Ishikawa (cell line): ENCODE data around the gene TM4SF20.

Experiments
- CEBPB ChIP-seq: IDR thresholded peaks from 2 replicates; pipeline ENCODE4 v1.6.1; 2012
- CREB1 ChIP-seq: IDR thresholded peaks from 2 replicates; pipeline ENCODE4 v1.6.1; 2012; ENCODE audit warnings: low read depth
- EGR1 ChIP-seq: IDR thresholded peaks from 2 replicates; pipeline ENCODE4 v1.6.1; 2012
- EP300 ChIP-seq: IDR thresholded peaks from 2 replicates; pipeline ENCODE4 v1.6.1; 2012; ENCODE audit warnings: borderline replicate concordance
- FOXM1 ChIP-seq: IDR thresholded peaks from 2 replicates; pipeline ENCODE4 v1.6.1; 2012; ENCODE audit warnings: low read depth, borderline replicate concordance
- NFIC ChIP-seq: IDR thresholded peaks from 2 replicates; pipeline ENCODE4 v1.6.1; 2012
- RAD21 ChIP-seq: IDR thresholded peaks from 2 replicates; pipeline ENCODE4 v1.6.1; 2012; ENCODE audit warnings: low read depth
- TAF1 ChIP-seq: IDR thresholded peaks from 2 replicates; pipeline ENCODE4 v1.6.1; 2012; ENCODE audit warnings: low read depth, mild to moderate bottlenecking
- TCF12 ChIP-seq: IDR thresholded peaks from 2 replicates; pipeline ENCODE4 v1.6.1; 2012; ENCODE audit warnings: low read depth
- TEAD4 ChIP-seq: IDR thresholded peaks from 2 replicates; pipeline ENCODE4 v1.6.1; 2012
- YY1 ChIP-seq: IDR thresholded peaks from 2 replicates; pipeline ENCODE4 v1.6.1; 2012; ENCODE audit warnings: low read depth
- ZBTB7A ChIP-seq: IDR thresholded peaks from 2 replicates; pipeline ENCODE4 v1.6.1; 2012; ENCODE audit warnings: low read depth
- TF ChIP-seq, protein P1 (sequence below): IDR thresholded peaks from 2 replicates; pipeline ENCODE4 v1.6.1; 2012
- TF ChIP-seq, protein P2 (sequence below): IDR thresholded peaks from 2 replicates; pipeline ENCODE4 v1.6.1; 2012; ENCODE audit warnings: low read depth, mild to moderate bottlenecking
- TF ChIP-seq, protein P3 (sequence below): IDR thresholded peaks from 2 replicates; pipeline ENCODE4 v1.6.1; 2012

The TM4SF20 gene

DNA sequence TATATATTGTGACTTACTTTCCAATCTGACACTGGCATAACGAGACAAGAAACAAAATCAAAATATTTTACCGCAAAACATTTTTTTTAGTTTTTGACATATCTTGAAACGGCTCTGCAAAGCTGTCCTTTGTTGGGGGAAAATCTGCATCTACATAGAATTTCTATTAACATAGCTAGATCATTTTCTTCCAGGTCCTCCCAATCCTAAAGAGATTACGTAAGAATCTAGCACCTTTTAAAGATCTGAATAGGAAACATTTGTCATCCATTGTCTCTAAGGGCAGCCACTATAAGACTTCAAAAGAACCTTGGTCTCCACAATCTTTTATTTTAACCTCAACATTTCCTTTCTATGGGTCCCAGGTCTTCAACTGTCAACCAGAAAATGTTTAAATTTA, 55.3 kb downstream of the TM4SF20 start:
- no peak for TF ChIP-seq TEAD4
- TF ChIP-seq, protein P1, sequence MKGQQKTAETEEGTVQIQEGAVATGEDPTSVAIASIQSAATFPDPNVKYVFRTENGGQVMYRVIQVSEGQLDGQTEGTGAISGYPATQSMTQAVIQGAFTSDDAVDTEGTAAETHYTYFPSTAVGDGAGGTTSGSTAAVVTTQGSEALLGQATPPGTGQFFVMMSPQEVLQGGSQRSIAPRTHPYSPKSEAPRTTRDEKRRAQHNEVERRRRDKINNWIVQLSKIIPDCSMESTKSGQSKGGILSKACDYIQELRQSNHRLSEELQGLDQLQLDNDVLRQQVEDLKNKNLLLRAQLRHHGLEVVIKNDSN = no peak

DNA sequence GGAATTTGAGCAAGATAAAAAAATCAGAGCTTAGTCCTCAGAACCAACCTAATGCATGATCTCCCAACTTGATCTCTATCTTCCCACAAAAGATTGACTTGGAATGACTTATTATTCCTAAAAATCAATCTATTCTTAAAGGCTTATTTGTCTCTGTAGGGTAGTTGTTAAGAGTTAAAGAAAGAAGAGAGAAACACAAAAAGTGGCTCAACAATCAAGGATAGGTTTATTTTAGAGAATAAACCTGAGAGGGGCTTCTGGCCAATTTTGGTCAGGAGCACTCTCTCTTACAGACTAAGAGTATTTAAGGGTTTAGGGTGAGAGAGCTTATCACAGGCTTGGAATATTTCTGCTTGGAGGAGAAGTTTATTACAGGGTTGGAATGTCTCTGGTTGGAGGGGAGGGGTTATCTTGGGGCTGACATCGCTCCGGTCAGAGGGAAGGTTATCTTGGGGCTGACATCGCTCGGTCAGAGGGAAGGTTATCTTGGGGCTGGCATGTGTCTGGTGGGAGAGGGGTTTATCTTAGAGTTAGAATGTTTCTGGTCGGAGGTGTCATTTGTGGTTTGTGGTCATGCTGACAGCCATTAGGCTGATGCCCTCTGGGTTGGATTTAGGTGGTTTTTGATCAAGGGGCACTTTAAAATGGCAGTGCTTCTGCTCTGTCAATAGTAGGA, 56.4 kb downstream of the TM4SF20 start:
- TF ChIP-seq TAF1 = no peak
- TF ChIP-seq, protein P1 = no peak
- no peak for TF ChIP-seq EP300
- TF ChIP-seq YY1 = no peak
- TF ChIP-seq RAD21 = no peak

DNA sequence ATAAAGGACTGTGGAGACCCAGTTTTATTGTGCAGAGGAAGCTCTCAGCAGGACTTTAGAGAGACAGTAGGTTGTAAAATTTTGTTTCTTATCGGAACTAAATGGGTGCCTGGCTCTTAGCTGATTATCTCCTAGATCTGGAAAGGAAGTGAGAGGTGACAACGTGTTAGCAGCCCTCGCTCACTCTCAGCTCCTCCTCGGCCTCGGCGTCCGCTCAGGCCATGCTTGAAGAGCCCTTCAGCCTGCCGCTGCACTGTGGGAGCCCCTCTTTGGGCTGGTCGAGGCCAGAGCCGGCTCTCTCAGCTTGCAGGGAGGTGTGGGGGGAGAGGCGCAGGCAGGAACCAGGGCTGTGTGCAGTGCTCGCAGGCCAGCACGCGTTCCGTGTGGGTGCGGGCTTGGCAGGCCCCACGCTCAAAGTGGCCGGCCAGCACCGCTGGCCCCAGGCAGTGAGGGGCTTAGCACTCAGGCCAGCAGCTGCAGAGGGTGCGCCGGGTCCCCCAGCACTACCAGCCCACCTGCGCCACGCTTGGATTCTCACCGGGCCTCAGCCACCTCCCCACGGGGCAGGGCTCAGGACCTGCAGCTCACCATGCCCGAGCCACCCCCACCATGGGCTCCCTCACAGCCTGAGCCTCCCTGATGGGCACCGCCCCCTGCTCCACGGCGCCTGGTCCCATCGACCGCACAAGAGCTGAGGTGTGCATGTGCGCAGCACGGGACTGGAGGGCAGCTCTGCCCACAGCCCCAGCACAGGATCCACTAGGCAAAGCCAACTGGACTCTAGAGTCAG, 58.6 kb downstream of the TM4SF20 start:
- TF ChIP-seq TCF12 = no peak
- no peak for TF ChIP-seq ZBTB7A
- no peak for TF ChIP-seq FOXM1
- TF ChIP-seq CEBPB = no peak
- TF ChIP-seq EGR1 = no peak
- TF ChIP-seq EP300 = no peak
- no peak for TF ChIP-seq NFIC
- no peak for TF ChIP-seq RAD21
- TF ChIP-seq, protein P2, sequence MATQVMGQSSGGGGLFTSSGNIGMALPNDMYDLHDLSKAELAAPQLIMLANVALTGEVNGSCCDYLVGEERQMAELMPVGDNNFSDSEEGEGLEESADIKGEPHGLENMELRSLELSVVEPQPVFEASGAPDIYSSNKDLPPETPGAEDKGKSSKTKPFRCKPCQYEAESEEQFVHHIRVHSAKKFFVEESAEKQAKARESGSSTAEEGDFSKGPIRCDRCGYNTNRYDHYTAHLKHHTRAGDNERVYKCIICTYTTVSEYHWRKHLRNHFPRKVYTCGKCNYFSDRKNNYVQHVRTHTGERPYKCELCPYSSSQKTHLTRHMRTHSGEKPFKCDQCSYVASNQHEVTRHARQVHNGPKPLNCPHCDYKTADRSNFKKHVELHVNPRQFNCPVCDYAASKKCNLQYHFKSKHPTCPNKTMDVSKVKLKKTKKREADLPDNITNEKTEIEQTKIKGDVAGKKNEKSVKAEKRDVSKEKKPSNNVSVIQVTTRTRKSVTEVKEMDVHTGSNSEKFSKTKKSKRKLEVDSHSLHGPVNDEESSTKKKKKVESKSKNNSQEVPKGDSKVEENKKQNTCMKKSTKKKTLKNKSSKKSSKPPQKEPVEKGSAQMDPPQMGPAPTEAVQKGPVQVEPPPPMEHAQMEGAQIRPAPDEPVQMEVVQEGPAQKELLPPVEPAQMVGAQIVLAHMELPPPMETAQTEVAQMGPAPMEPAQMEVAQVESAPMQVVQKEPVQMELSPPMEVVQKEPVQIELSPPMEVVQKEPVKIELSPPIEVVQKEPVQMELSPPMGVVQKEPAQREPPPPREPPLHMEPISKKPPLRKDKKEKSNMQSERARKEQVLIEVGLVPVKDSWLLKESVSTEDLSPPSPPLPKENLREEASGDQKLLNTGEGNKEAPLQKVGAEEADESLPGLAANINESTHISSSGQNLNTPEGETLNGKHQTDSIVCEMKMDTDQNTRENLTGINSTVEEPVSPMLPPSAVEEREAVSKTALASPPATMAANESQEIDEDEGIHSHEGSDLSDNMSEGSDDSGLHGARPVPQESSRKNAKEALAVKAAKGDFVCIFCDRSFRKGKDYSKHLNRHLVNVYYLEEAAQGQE = no peak
- TF ChIP-seq YY1 = no peak
- TF ChIP-seq TAF1 = no peak
- no peak for TF ChIP-seq CREB1
- TF ChIP-seq, protein P3, sequence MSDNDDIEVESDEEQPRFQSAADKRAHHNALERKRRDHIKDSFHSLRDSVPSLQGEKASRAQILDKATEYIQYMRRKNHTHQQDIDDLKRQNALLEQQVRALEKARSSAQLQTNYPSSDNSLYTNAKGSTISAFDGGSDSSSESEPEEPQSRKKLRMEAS = no peak
- TF ChIP-seq TEAD4 = no peak
- TF ChIP-seq, protein P1 = no peak

DNA sequence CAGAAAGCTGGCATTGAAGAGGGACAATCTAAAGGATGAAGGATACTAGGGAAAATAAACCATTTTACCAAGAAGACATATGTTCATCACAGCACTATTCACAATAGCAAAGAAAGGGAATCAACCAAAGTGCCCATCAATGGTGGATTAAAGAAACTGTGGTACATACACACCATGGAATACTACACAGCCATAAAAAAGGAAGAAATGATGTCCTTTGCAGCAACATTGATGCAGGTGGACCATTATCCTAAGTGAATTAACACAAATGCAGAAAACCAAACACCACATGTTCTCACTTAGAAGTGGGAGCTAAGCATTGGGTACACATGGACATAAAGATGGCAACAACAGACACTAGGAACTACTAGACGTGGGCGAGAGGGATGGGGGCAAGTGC, 61.3 kb downstream of the TM4SF20 start:
- TF ChIP-seq YY1 (no peak), TCF12 (no peak), FOXM1 (no peak), NFIC (no peak)
- TF ChIP-seq, protein P3 = no peak
- TF ChIP-seq, protein P1 = no peak
- TF ChIP-seq, protein P2 = no peak

DNA sequence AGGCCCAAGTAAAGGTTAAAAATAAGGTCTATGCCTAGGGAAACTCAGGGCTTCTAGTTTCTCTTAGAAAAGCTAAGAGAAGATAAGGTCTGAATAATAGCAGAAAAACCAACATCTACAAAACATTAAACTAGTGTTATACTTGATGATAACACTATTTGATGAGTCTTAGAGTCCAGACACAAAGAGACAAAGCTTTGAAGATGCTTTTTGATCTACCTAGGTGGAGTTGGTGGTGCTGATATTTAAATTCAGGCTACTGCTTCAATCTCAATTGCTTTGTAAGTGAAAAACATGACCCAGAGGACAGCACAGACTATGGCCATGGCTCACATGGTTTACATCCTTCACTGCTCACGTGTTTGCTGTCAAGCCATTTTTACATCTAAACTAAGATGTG, 65.8 kb downstream of the TM4SF20 start:
- TF ChIP-seq FOXM1 (no peak), TAF1 (no peak), YY1 (no peak), CREB1 (no peak), TCF12 (no peak), EP300 (no peak), ZBTB7A (no peak), CEBPB (no peak), TEAD4 (no peak), NFIC (no peak), RAD21 (no peak), EGR1 (no peak)
- TF ChIP-seq, protein P2 = no peak
- TF ChIP-seq, protein P1 = no peak
- TF ChIP-seq, protein P3 = no peak
